WTC11 (cell line): Measurements from ENCODE around the gene C1GALT1C1L.

ENCODE experiments used
- IRF2 ChIP-seq: sonication (generic); formaldehyde crosslinking; IDR thresholded peaks from 2 replicates; pipeline ENCODE4 v1.8.0; 2022; ENCODE audit warnings: low read depth, missing genetic modification reagents, borderline replicate concordance
- TEAD1 ChIP-seq: sonication (generic); formaldehyde crosslinking; IDR thresholded peaks from 2 replicates; pipeline ENCODE4 v1.8.0; 2022; ENCODE audit warnings: mild to moderate bottlenecking, missing genetic modification reagents
- TF ChIP-seq, protein P1 (sequence below): fragments of 200-600 bp; IDR thresholded peaks from 2 replicates; pipeline ENCODE4 v1.8.0; 2022; ENCODE audit warnings: antibody characterized with exemption
- TF ChIP-seq, protein P2 (sequence below): sonication (generic); formaldehyde crosslinking; conservative IDR thresholded peaks from 2 replicates; pipeline ENCODE4 v1.8.1; 2022; ENCODE audit warnings: mild to moderate bottlenecking, missing genetic modification reagents
- TF ChIP-seq, protein P3 (sequence below): sonication (generic); formaldehyde crosslinking; IDR thresholded peaks from 2 replicates; pipeline ENCODE4 v1.8.1; 2022; ENCODE audit warnings: mild to moderate bottlenecking, moderate library complexity, missing genetic modification reagents

DNA sequence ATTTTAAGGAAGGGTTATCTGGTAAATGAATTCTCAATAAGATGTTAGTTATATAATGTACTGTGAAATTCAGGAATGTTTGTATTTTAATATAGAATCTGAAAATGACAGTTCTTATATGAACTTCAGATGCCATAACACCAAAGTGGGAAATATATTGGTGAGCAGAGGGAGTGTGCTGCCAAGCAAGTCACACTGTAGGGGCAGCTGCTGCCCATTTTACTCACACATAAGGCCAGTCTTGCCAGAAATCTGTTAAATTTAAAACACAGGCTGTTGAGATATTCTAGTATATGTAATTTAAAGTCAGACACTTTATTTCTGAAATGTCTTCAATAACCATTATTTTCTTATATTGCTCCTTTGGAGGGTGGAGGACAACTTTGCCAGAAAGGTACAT is 34.6 kb upstream of the C1GALT1C1L start:
- TF ChIP-seq, protein P1, sequence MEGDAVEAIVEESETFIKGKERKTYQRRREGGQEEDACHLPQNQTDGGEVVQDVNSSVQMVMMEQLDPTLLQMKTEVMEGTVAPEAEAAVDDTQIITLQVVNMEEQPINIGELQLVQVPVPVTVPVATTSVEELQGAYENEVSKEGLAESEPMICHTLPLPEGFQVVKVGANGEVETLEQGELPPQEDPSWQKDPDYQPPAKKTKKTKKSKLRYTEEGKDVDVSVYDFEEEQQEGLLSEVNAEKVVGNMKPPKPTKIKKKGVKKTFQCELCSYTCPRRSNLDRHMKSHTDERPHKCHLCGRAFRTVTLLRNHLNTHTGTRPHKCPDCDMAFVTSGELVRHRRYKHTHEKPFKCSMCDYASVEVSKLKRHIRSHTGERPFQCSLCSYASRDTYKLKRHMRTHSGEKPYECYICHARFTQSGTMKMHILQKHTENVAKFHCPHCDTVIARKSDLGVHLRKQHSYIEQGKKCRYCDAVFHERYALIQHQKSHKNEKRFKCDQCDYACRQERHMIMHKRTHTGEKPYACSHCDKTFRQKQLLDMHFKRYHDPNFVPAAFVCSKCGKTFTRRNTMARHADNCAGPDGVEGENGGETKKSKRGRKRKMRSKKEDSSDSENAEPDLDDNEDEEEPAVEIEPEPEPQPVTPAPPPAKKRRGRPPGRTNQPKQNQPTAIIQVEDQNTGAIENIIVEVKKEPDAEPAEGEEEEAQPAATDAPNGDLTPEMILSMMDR, result no peak
- TF ChIP-seq, protein P2, sequence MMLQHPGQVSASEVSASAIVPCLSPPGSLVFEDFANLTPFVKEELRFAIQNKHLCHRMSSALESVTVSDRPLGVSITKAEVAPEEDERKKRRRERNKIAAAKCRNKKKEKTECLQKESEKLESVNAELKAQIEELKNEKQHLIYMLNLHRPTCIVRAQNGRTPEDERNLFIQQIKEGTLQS (CRISPR knock-in tag), result no peak
- TF ChIP-seq IRF2, result no peak
- TF ChIP-seq, protein P3, sequence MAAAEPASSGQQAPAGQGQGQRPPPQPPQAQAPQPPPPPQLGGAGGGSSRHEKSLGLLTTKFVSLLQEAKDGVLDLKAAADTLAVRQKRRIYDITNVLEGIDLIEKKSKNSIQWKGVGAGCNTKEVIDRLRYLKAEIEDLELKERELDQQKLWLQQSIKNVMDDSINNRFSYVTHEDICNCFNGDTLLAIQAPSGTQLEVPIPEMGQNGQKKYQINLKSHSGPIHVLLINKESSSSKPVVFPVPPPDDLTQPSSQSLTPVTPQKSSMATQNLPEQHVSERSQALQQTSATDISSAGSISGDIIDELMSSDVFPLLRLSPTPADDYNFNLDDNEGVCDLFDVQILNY (CRISPR knock-in tag), result no peak
- TF ChIP-seq TEAD1 (CRISPR knock-in tag), result no peak
